ENCODE results near the gene RIN3.

DNA sequence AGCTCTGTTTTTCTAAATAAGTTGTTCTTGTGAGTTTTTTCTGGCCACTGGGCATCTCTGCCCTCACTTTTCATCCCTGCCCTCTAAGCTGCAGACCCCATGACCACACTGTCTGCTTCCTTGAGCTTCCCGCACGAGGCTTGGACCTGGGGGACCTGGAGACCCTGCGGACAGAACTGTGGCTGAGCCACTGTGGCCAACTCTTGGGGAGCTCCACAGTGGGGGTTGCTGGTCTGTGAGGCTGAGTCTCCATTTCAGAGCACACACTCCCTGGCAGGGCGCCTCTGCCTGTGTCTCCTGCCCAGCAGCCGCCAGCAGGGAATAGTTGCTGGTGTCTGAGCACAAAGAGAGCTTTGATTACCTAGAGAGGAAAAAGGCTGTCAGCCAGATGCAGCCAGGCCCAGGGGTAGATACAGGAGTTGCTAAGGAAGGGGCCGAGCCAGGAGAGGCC is 13.1 kb upstream of the RIN3 start:
- TF ChIP-seq, protein P1, sequence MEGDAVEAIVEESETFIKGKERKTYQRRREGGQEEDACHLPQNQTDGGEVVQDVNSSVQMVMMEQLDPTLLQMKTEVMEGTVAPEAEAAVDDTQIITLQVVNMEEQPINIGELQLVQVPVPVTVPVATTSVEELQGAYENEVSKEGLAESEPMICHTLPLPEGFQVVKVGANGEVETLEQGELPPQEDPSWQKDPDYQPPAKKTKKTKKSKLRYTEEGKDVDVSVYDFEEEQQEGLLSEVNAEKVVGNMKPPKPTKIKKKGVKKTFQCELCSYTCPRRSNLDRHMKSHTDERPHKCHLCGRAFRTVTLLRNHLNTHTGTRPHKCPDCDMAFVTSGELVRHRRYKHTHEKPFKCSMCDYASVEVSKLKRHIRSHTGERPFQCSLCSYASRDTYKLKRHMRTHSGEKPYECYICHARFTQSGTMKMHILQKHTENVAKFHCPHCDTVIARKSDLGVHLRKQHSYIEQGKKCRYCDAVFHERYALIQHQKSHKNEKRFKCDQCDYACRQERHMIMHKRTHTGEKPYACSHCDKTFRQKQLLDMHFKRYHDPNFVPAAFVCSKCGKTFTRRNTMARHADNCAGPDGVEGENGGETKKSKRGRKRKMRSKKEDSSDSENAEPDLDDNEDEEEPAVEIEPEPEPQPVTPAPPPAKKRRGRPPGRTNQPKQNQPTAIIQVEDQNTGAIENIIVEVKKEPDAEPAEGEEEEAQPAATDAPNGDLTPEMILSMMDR (IDR thresholded peaks at IDR 0.05) = no peak
- no peak for TF ChIP-seq POLR2A (IDR thresholded peaks at IDR 0.05)
